Gastroesophageal sphincter (tissue), 4 donors: ENCODE data around the gene NUP210L. TPM values are rescaled to one million over a fixed set of nuclear protein-coding genes. Genes with fewer than 3 reads are reported as not detected.
"Not testable (repeated sequence)": the region's sequence is repeated elsewhere in the genome, so short reads cannot be mapped to it uniquely, and the experiment has no call there.

ENCODE experiments used
- ATAC-seq: fragments of 150-250 bp; one replicate; pipeline ENCODE4 v1.9.1; 2016; ENCODE audit warnings: mild to moderate bottlenecking, moderate library complexity
- H3K27ac ChIP-seq, 4 donors: fragments of 200-600 bp; sonication (generic) in 3 of 4; 1 replicate in 3 of 4; 2 replicates in 1 of 4; pipeline ENCODE4 v1.5.1; 2016 to 2019
- H3K27me3 ChIP-seq: fragments of 200-600 bp; sonication (generic); one replicate; pipeline ENCODE4 v1.5.1; 2019
- H3K36me3 ChIP-seq, 2 donors: fragments of 200-600 bp; sonication (generic); one replicate each; pipeline ENCODE4 v1.5.1; 2019; ENCODE audit warnings: control low read depth in 1 of 2
- H3K4me1 ChIP-seq, 3 donors: fragments of 200-600 bp; sonication (generic); 1 replicate in 2 of 3; 2 replicates in 1 of 3; pipeline ENCODE4 v1.5.1; 2016 to 2019; ENCODE audit warnings: control low read depth in 2 of 3
- H3K4me3 ChIP-seq, 2 donors: fragments of 200-600 bp; sonication (generic); one replicate each; pipeline ENCODE4 v1.5.1; 2019; ENCODE audit warnings: mild to moderate bottlenecking in 1 of 2, moderate library complexity in 1 of 2
- H3K9me3 ChIP-seq, 3 donors: fragments of 200-600 bp; sonication (generic); one replicate each; pipeline ENCODE4 v1.5.1; 2017 to 2019; ENCODE audit warnings: control low read depth in 2 of 3
- CTCF ChIP-seq, 4 experiments: fragments of 200-600 bp in 2 of 4; fragments of 450-650 bp in 2 of 4; sonication (generic) in 1 of 4; IDR thresholded peaks; one replicate each; pipeline ENCODE4 v1.5.1; 2017 to 2019; ENCODE audit warnings: antibody characterized with exemption in 4 of 4, mild to moderate bottlenecking in 2 of 4, moderate library complexity in 2 of 4
- EP300 ChIP-seq: sonication (generic); formaldehyde crosslinking; IDR thresholded peaks from one replicate; pipeline ENCODE4 v1.6.1; 2017; ENCODE audit warnings: antibody characterized with exemption, mild to moderate bottlenecking
- POLR2A ChIP-seq, 2 donors: fragments of 450-650 bp; IDR thresholded peaks; one replicate each; pipeline ENCODE4 v1.6.1; 2017; ENCODE audit warnings: antibody characterized with exemption in 2 of 2, mild to moderate bottlenecking in 2 of 2, moderate library complexity in 1 of 2
- POLR2AphosphoS5 ChIP-seq: sonication (generic); formaldehyde crosslinking; IDR thresholded peaks from one replicate; pipeline ENCODE4 v1.6.1; 2017; ENCODE audit warnings: antibody characterized with exemption
- WGBS, 2 donors: methylation state at CpG; one replicate each; pipeline ENCODE4 v1.1.5; 2018; ENCODE audit warnings: low coverage in 1 of 2; 5-methylcytosine and 5-hydroxymethylcytosine counted together
- total RNA-seq, 4 donors: library from RNA; depleted of rRNA; stranded (reverse); fragments of >200 nt; gene quantifications; one replicate each; pipeline ENCODE4 v1.1.0, GENCODE V29; 2016

NUP210L gene
- total RNA-seq, 4 donors from 2014 or later: not detected

DNA sequence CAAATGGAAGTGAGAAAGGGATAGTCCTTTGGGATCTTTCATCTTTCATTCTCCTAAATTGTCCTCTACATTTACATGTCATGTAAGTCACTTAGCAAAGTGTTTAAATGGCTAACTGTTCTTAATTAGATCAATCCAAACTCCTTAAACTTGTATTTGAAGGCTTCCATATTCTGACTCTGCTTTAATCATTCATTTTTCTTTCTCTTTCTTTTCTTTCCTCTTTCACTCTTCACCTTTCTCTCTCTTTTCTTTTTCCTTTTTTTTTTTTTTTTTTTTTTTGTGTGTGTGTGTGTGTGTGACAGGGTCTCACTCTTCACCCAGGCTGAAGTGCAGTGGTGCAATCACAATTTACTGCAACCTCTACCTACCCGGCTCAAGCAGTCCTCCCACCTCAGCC lies 92.6 kb downstream of the NUP210L start:
- no peak overlapping the region for H3K4me3 ChIP-seq
- 80% methylated on average over 1 of the region's 1 CpG; no CpG with 5 or more reads in 1 of the 2 donors for WGBS, 2 donors

GRCh38 chr1:154047436-154047835 lies 107.4 kb downstream of the NUP210L start:
- not testable (repeated sequence) for H3K36me3 ChIP-seq, H3K27me3 ChIP-seq, H3K27ac ChIP-seq, H3K4me1 ChIP-seq, H3K9me3 ChIP-seq, ATAC-seq, H3K4me3 ChIP-seq
- WGBS, 2 donors: 39 to 94% methylated on average over 3 to 4 of the region's 4 CpGs

More for the DNA sequence above, 92.6 kb downstream of the NUP210L start:
- no peak for TF ChIP-seq POLR2A (IDR thresholded peaks at IDR 0.05)
- TF ChIP-seq POLR2AphosphoS5: no peak
- no peak for TF ChIP-seq CTCF (IDR thresholded peaks at IDR 0.05)
- no peak for TF ChIP-seq EP300
- H3K36me3 ChIP-seq: no peaks in the 10 kb centered on the region
- no peaks in the 10 kb centered on the region for H3K27me3 ChIP-seq
- no peaks in the 10 kb centered on the region for H3K9me3 ChIP-seq
- H3K4me1 ChIP-seq: no peaks in the 10 kb centered on the region
- no peak overlapping the region for H3K27ac ChIP-seq
- ATAC-seq: no peak

- not testable (repeated sequence) for H3K36me3 ChIP-seq, H3K4me1 ChIP-seq, H3K27me3 ChIP-seq, H3K27ac ChIP-seq, H3K4me3 ChIP-seq, ATAC-seq
- 75 to 100% methylated on average over 1 of the region's 1 CpG for WGBS, 2 donors
- H3K9me3 ChIP-seq: peaks cover 0 to 17% (median 0%) of the 10 kb centered on the region in 3 donors
Observed at GRCh38 chr1:154033697-154034096, 121.2 kb downstream of the NUP210L start.

DNA sequence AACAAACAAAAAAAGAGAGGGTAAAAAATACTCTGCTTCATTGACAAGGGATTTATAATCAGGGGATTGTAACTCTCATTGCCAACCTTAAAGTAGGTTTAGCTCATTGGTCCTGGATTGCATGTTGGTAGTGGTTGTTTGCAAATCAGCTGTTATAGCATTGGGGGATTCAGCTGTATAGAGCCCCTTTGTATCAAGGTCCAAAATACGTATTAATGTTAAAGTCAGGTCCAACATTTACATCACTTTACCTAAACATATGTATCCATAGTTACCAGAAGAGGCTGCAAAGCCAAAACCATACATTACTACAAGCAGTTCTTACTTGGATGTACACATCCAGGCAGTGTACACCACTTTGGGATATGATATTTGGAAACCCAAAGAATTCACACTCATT lies 134.9 kb downstream of the NUP210L start:
- Histone ChIP-seq H3K27me3 (no peaks in the 10 kb centered on the region), H3K27ac (no peak overlapping the region), H3K9me3 (no peaks in the 10 kb centered on the region), H3K36me3 (no peaks in the 10 kb centered on the region), H3K4me3 (no peak overlapping the region), H3K4me1 (no peaks in the 10 kb centered on the region)
- no peak for ATAC-seq
- 70 to 100% methylated on average over 1 of the region's 1 CpG for WGBS, 2 donors
- TF ChIP-seq POLR2A (IDR thresholded peaks at IDR 0.05) (no peak), EP300 (no peak), CTCF (IDR thresholded peaks at IDR 0.05) (no peak), POLR2AphosphoS5 (no peak)

DNA sequence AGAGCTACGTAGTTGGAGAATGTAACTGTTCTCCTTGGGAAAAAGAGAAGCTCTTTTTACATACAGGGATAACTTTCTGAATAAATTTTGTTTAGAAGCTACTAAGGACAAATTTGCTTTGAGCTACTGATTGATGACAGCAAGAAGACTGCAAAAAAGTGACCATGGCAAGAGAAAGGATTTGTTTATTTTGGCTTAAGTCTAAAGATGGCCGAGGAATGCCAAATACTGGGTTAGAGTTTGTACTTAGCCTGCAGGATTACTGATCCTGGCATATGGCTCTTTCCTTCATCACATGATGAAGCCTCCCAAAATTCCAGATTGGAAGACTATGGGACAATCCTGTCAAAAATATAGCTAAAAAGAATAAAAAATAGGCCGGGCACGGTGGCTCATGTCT lies 135.6 kb downstream of the NUP210L start:
- no peak for ATAC-seq
- H3K27ac ChIP-seq: no peak overlapping the region
- H3K9me3 ChIP-seq: no peaks in the 10 kb centered on the region
- H3K36me3 ChIP-seq: no peaks in the 10 kb centered on the region
- WGBS, 2 donors: 39 to 62% methylated on average over 2 to 4 of the region's 4 CpGs
- no peaks in the 10 kb centered on the region for H3K27me3 ChIP-seq
- H3K4me1 ChIP-seq: no peaks in the 10 kb centered on the region
- no peak overlapping the region for H3K4me3 ChIP-seq
- TF ChIP-seq POLR2A (IDR thresholded peaks at IDR 0.05): no peak
- TF ChIP-seq POLR2AphosphoS5: no peak
- no peak for TF ChIP-seq CTCF (IDR thresholded peaks at IDR 0.05)
- TF ChIP-seq EP300: no peak

DNA sequence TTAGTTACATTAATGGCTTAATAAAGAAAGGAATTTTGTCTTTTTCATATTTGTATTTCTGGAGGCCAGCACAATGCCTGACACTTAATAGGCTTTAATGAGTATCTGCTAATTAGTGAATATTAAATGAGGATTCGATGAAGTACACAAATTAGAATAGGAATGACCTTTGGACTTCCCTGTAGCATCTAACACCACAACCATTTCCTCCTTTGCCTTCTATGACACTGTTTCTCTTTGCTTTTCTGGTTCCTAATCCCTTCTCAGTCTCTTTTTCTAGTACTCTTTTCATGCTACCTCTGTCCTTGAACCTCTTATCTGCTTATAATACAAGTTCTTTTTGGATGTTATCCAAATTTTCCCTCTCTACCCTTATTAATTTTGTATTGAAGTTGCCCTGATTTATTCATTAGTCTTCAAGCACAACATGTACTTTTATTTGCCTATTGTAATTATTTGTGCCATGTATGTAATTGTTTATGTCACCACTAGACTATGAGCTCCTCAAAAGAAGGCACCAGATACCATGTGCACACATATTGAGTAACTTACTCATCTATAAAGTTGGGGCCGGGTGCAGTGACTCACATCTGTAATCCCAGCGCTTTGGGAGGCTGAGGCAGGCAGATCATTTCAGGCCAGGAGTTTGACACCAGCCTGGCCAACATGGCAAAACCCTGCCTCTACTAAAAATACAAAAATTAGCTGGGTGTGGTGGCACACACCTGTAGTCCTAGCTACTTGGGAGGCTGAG lies 140.5 kb downstream of the NUP210L start:
- Histone ChIP-seq H3K4me3 (no peak overlapping the region), H3K27ac (no peak overlapping the region), H3K9me3 (no peaks in the 10 kb centered on the region), H3K4me1 (no peaks in the 10 kb centered on the region), H3K36me3 (no peaks in the 10 kb centered on the region), H3K27me3 (no peaks in the 10 kb centered on the region)
- WGBS, 2 donors: 85 to 88% methylated on average over 1 of the region's 3 CpGs
- TF ChIP-seq POLR2AphosphoS5 (no peak), POLR2A (IDR thresholded peaks at IDR 0.05) (no peak), EP300 (no peak), CTCF (IDR thresholded peaks at IDR 0.05) (no peak)
- no peak for ATAC-seq

- H3K27me3 ChIP-seq, H3K4me1 ChIP-seq, H3K27ac ChIP-seq, ATAC-seq, H3K36me3 ChIP-seq, H3K4me3 ChIP-seq, H3K9me3 ChIP-seq: not testable (repeated sequence)
- WGBS, 2 donors: no CpG with 5 or more reads among the region's 14 CpGs
Observed at GRCh38 chr1:154012543-154012942, 142.3 kb downstream of the NUP210L start.
